Measurements from ENCODE around the gene LIMS1. TPM values are rescaled to one million over a fixed set of nuclear protein-coding genes. Genes with fewer than 3 reads are reported as not detected.

Gene LIMS1
- total RNA-seq, 6 donors from 2014 or later = 51.3 to 148 (median 87.7) TPM

- DNase-seq = no peak
- Histone ChIP-seq H3K27ac (peak overlapping the region; percentile 16 to 76 (median 70)), H3K9me3 (no peaks in the 10 kb centered on the region), H3K27me3 (no peaks in the 10 kb centered on the region), H3K36me3 (no peaks in the 10 kb centered on the region), H3K4me1 (peaks cover 42 to 69% (median 60%) of the 10 kb centered on the region in 4 donors), H3K4me3 (peak overlapping the region in 1 of 4 donors; percentile 31)
- TF ChIP-seq, protein P1, sequence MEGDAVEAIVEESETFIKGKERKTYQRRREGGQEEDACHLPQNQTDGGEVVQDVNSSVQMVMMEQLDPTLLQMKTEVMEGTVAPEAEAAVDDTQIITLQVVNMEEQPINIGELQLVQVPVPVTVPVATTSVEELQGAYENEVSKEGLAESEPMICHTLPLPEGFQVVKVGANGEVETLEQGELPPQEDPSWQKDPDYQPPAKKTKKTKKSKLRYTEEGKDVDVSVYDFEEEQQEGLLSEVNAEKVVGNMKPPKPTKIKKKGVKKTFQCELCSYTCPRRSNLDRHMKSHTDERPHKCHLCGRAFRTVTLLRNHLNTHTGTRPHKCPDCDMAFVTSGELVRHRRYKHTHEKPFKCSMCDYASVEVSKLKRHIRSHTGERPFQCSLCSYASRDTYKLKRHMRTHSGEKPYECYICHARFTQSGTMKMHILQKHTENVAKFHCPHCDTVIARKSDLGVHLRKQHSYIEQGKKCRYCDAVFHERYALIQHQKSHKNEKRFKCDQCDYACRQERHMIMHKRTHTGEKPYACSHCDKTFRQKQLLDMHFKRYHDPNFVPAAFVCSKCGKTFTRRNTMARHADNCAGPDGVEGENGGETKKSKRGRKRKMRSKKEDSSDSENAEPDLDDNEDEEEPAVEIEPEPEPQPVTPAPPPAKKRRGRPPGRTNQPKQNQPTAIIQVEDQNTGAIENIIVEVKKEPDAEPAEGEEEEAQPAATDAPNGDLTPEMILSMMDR (IDR thresholded peaks at IDR 0.05) = no peak
- TF ChIP-seq POLR2A (IDR thresholded peaks at IDR 0.05) (no peak), EP300 (IDR thresholded peaks at IDR 0.05) (no peak), POLR2AphosphoS5 (IDR thresholded peaks at IDR 0.05) (no peak)
- no peak for ATAC-seq (ENCODE audit: low FRiP score in 2 of 2)
These were observed 55.1 kb downstream of the LIMS1 start for GRCh38 chr2:108589372-108589771.

DNA sequence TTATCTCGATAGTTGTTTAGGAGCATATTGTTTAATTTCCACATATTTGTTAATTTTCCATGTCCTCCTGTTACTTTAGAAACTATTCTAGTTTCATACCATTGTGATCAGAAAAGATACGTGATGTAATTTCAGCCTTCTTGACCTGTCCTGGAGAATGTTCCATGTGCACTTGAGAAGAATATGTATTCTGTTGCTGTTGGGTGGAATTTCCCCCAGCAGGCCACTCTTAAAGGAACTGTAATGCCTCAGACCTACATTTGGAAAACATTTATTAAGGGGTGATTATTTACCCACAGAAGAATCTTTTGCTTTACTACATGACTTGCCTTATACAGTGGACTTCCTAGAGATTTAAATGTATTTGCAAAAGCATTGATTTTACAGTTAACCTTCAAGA, 55.5 kb downstream of the LIMS1 start:
- H3K36me3 ChIP-seq = no peaks in the 10 kb centered on the region
- H3K9me3 ChIP-seq = no peaks in the 10 kb centered on the region
- no peak for DNase-seq
- H3K4me3 ChIP-seq = peak overlapping the region in 1 of 4 donors; percentile 31
- H3K27ac ChIP-seq = peak overlapping the region; percentile 16 to 76 (median 70)
- H3K4me1 ChIP-seq = peaks cover 42 to 70% (median 60%) of the 10 kb centered on the region in 4 donors
- no peaks in the 10 kb centered on the region for H3K27me3 ChIP-seq
- TF ChIP-seq, protein P1 (IDR thresholded peaks at IDR 0.05) = no peak
- TF ChIP-seq POLR2A (IDR thresholded peaks at IDR 0.05) (no peak), POLR2AphosphoS5 (IDR thresholded peaks at IDR 0.05) (no peak), EP300 (IDR thresholded peaks at IDR 0.05) (no peak)
- WGBS, 2 donors = 42 to 55% methylated on average over 2 of the region's 2 CpGs
- no peak for ATAC-seq (ENCODE audit: low FRiP score in 2 of 2)

DNA sequence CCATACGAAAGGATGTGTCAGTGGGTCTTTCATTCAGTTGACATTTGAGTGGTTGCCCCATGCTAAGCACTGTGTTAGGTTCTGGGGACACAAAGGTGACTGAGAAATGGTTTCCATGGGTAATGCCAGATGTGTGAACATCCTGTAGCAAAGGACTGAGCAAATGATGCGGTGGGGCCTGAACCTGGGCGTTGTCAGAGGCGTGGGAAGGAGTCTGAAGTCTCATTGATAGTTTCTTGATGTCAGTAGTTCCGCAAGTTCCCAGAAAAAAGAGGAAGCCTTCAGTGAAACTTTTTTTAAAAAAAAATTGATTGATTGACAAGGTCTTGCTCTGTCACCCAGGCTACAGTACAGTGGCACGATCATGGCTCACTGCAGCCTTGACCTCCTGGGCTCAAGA, 56.9 kb downstream of the LIMS1 start:
- 85 to 86% methylated on average over 6 of the region's 6 CpGs for WGBS, 2 donors
- ATAC-seq (ENCODE audit: low FRiP score in 2 of 2) = peak in 1 of 2 donors; percentile 46
- no peaks in the 10 kb centered on the region for H3K36me3 ChIP-seq

DNA sequence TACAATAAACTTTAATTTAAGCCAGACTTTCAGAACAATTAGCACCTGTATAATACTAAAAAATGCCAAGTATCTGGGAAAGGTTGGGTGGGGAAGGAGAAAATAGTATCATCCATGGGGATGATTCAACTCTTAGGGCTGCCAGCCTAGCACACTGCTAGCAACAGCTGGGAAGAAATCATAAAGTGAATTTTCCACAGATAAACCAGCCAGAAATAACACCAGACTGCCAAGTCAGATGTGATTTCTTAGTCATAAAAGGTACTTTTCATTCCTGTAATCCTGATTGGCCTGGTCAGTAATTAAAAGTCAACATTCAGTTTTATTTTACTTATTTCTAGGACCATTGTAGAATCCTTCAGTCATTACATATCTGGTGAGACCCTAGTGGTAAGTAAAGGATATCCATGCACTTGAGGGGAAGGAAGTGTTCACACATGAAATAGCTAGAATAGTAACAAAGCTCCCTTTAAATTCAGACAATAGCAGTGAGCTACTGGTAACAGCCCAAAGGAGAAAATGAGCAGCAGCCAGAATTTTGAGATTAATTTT, 59.4 kb downstream of the LIMS1 start:
- ATAC-seq (ENCODE audit: low FRiP score in 2 of 2) = peak in 1 of 2 donors; percentile 70
- H3K9me3 ChIP-seq = no peaks in the 10 kb centered on the region
- H3K36me3 ChIP-seq = no peaks in the 10 kb centered on the region
- H3K4me1 ChIP-seq = peaks cover 20 to 57% (median 38%) of the 10 kb centered on the region in 4 donors
- no peak for TF ChIP-seq POLR2AphosphoS5 (IDR thresholded peaks at IDR 0.05)
- TF ChIP-seq, protein P1 (IDR thresholded peaks at IDR 0.05) = peak in 3 of 6 experiments; percentile 9 to 14 (median 13)
- DNase-seq = no peak
- no peak overlapping the region for H3K4me3 ChIP-seq
- peak overlapping the region; percentile 60 to 72 (median 66) for H3K27ac ChIP-seq
- H3K27me3 ChIP-seq = no peaks in the 10 kb centered on the region

More for the DNA sequence above, 56.9 kb downstream of the LIMS1 start:
- Histone ChIP-seq H3K4me3 (no peak overlapping the region), H3K27ac (peak overlapping the region in 2 of 4 donors; percentile 39 to 49), H3K27me3 (no peaks in the 10 kb centered on the region), H3K4me1 (peaks cover 42 to 73% (median 61%) of the 10 kb centered on the region in 4 donors), H3K9me3 (no peaks in the 10 kb centered on the region)
- peak in 1 of 2 donors; percentile 43 for DNase-seq
- TF ChIP-seq POLR2AphosphoS5 (IDR thresholded peaks at IDR 0.05) (no peak), POLR2A (IDR thresholded peaks at IDR 0.05) (peak in 1 of 4 donors; percentile 48)

GRCh38 chr2:108594132-108594981, 60.1 kb downstream of the LIMS1 start:
- Histone ChIP-seq H3K27ac (peak overlapping the region; percentile 60 to 72 (median 66)), H3K36me3 (no peaks in the 10 kb centered on the region), H3K4me3 (no peak overlapping the region), H3K4me1 (peaks cover 12 to 52% (median 32%) of the 10 kb centered on the region in 4 donors), H3K27me3 (no peaks in the 10 kb centered on the region), H3K9me3 (no peaks in the 10 kb centered on the region)
- DNase-seq (no peak), ATAC-seq (ENCODE audit: low FRiP score in 2 of 2) (peak; percentile 61 to 89)
- TF ChIP-seq EP300 (IDR thresholded peaks at IDR 0.05) = peak in 1 of 4 donors; percentile 9
- TF ChIP-seq, protein P1 (IDR thresholded peaks at IDR 0.05) = peak in 1 of 6 experiments; percentile 1
- peak in 1 of 4 donors; percentile 40 for TF ChIP-seq POLR2A (IDR thresholded peaks at IDR 0.05)
- no peak for TF ChIP-seq POLR2AphosphoS5 (IDR thresholded peaks at IDR 0.05)
- WGBS, 2 donors = 47 to 59% methylated on average over 7 of the region's 7 CpGs
